PC-9 (cell line): ENCODE data around the gene STX7. TPM values are rescaled to one million over a fixed set of nuclear protein-coding genes. Genes with fewer than 3 reads are reported as not detected.

Source experiments
- BruUV-seq: library from RNA; stranded (reverse); fragments of 400-500 nt; replicated peaks from 2 replicates; lab custom pipeline; 2021; lab: Mats Ljungman, UMichigan
- CTCF ChIA-PET: fragments of 300-600 bp; sonication (Branson Sonifier 250); formaldehyde crosslinking; loops from one replicate; lab custom pipeline; 2022; ENCODE audit warnings: antibody characterized with exemption; lab: Charles Lee
- POLR2A ChIA-PET: fragments of 300-600 bp; sonication (Branson Sonifier 250); formaldehyde crosslinking; loops from one replicate; lab custom pipeline; 2022; ENCODE audit warnings: antibody characterized with exemption; ENCODE audit not compliant: unreplicated experiment; lab: Charles Lee
- DNase-seq, 2 experiments: peaks; one replicate each; pipeline versions ENCODE4 v3.0.0 to v3.0.0-alpha.2; 2015 to 2022; ENCODE audit warnings: mixed read lengths in 1 of 2
- H2AFZ ChIP-seq: fragments of 200-600 bp; sonication (generic); 2 replicates; pipeline ENCODE4 v1.8.1; 2017; ENCODE audit warnings: antibody characterized with exemption
- H3F3A ChIP-seq: fragments of 200-600 bp; sonication (generic); 2 replicates; pipeline ENCODE4 v1.8.1; 2017; ENCODE audit warnings: antibody characterized with exemption, mild to moderate bottlenecking, low read depth; ENCODE audit not compliant: insufficient read depth
- H3K27ac ChIP-seq: fragments of 200-600 bp; sonication (generic); 2 replicates; pipeline ENCODE4 v1.6.1; 2016; ENCODE audit warnings: mixed run types
- H3K27me3 ChIP-seq: fragments of 200-600 bp; sonication (generic); 2 replicates; pipeline ENCODE4 v1.6.1; 2016; ENCODE audit warnings: low read depth, mixed run types; ENCODE audit not compliant: insufficient read depth
- H3K36me3 ChIP-seq: fragments of 200-600 bp; sonication (generic); 2 replicates; pipeline ENCODE4 v1.6.1; 2016; ENCODE audit warnings: low read depth, mixed run types
- H3K4me1 ChIP-seq: fragments of 200-600 bp; sonication (generic); replicated peaks from 2 replicates; pipeline ENCODE4 v1.6.1; 2016; ENCODE audit warnings: mixed run types; ENCODE audit not compliant: insufficient read depth
- H3K4me2 ChIP-seq: fragments of 200-600 bp; sonication (generic); 2 replicates; pipeline ENCODE4 v1.6.1; 2017; ENCODE audit warnings: mixed run types
- H3K4me3 ChIP-seq: fragments of 200-600 bp; sonication (generic); 2 replicates; pipeline ENCODE4 v1.6.1; 2016; ENCODE audit warnings: mixed run types
- H3K79me2 ChIP-seq: fragments of 200-600 bp; sonication (generic); 2 replicates; pipeline ENCODE4 v1.6.1; 2017; ENCODE audit warnings: low read depth, mixed run types
- H3K9me2 ChIP-seq: fragments of 200-600 bp; sonication (generic); 2 replicates; pipeline ENCODE4 v1.8.1; 2017; ENCODE audit warnings: mild to moderate bottlenecking; ENCODE audit not compliant: insufficient read depth
- H3K9me3 ChIP-seq: fragments of 200-600 bp; sonication (generic); 2 replicates; pipeline ENCODE4 v1.8.1; 2016; ENCODE audit warnings: low read depth; ENCODE audit not compliant: insufficient read depth
- H4K20me1 ChIP-seq: fragments of 200-600 bp; sonication (generic); 2 replicates; pipeline ENCODE4 v1.8.1; 2017; ENCODE audit not compliant: insufficient read depth
- EZH2 ChIP-seq: fragments of 200-600 bp; sonication (generic); IDR thresholded peaks from 2 replicates; pipeline ENCODE4 v1.8.0; 2017; ENCODE audit warnings: antibody characterized with exemption, low read depth
- intact Hi-C: fragments of 100-400 bp; cut with micrococcal nuclease; formaldehyde crosslinking; loops from one replicate; pipeline ENCODE4 v1.10.0; 2022; ENCODE audit not compliant: unreplicated experiment
- total RNA-seq: library from RNA; stranded (reverse); gene quantifications from 2 replicates; pipeline ENCODE4 v1.2.3, GENCODE V29; 2021
- TF ChIP-seq, protein P1 (sequence below): fragments of 200-600 bp; sonication (generic); conservative IDR thresholded peaks from 2 replicates; pipeline ENCODE4 v1.6.1; 2017; ENCODE audit warnings: mixed run types, antibody characterized with exemption, mild to moderate bottlenecking, moderate library complexity

The STX7 gene
- total RNA-seq, 1 experiment from 2014 or later = 40.7 TPM

DNA sequence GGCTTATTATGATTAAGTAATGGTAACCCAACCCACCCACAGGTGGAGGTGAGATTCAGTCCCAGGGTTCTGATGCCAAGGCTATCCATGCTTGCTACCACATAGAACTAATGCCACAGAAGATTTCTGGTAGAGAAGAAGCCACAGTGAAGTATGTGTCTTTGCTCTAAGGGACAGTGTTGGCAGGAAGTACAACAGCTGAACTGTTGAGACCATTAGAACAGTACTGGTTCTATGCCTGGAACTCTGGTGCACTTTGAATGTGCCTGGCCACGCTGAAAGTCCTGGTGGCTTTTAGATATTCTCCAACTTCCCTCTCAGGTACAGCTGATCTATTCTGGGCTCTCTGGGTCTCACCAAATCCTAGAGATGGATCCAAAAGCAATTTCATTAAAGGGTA, 7.8 kb downstream of the STX7 start:
- TF ChIP-seq, protein P1, sequence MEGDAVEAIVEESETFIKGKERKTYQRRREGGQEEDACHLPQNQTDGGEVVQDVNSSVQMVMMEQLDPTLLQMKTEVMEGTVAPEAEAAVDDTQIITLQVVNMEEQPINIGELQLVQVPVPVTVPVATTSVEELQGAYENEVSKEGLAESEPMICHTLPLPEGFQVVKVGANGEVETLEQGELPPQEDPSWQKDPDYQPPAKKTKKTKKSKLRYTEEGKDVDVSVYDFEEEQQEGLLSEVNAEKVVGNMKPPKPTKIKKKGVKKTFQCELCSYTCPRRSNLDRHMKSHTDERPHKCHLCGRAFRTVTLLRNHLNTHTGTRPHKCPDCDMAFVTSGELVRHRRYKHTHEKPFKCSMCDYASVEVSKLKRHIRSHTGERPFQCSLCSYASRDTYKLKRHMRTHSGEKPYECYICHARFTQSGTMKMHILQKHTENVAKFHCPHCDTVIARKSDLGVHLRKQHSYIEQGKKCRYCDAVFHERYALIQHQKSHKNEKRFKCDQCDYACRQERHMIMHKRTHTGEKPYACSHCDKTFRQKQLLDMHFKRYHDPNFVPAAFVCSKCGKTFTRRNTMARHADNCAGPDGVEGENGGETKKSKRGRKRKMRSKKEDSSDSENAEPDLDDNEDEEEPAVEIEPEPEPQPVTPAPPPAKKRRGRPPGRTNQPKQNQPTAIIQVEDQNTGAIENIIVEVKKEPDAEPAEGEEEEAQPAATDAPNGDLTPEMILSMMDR = no peak
- no peak for TF ChIP-seq EZH2
- H3K79me2 ChIP-seq = peaks cover 55% of the 10 kb centered on the region
- ChIA-PET CTCF (no interaction called here), POLR2A (no interaction called here)
- no peaks in the 10 kb centered on the region for H4K20me1 ChIP-seq
- intact Hi-C loops = no loop called here
- BruUV-seq = no TSS peak
- no peaks in the 10 kb centered on the region for H3K9me2 ChIP-seq
- no peak overlapping the region for H2AFZ ChIP-seq
- H3K9me3 ChIP-seq = no peaks in the 10 kb centered on the region
- no peak overlapping the region for H3K27ac ChIP-seq
- no peaks in the 10 kb centered on the region for H3K4me1 ChIP-seq
- H3F3A ChIP-seq = no peaks in the 10 kb centered on the region
- DNase-seq = no peak
- no peak overlapping the region for H3K4me2 ChIP-seq
- no peaks in the 10 kb centered on the region for H3K27me3 ChIP-seq
- H3K36me3 ChIP-seq = peaks cover 10% of the 10 kb centered on the region; the same call in 1 of the 2 replicates
- H3K4me3 ChIP-seq = no peak overlapping the region

DNA sequence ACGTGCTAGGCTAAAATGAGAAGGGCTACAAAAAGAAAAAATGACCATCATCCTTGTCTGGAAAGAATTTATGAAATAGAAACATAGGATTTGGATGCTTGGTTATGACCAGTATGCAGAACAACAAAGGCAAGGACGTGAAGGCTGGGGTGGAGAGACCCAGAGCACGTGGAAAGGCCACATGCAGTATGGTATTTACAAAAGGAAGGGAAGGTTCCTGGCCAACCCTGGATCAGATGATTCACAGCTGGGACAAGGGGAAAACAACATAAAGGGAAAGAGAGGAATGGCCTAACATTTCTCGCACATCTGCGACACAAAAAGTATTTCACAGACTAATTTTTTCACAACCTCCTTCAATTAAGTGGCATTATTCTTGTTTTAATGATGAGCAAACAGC, 8.2 kb downstream of the STX7 start:
- intact Hi-C loops = no loop called here
- Histone ChIP-seq H3K27me3 (no peaks in the 10 kb centered on the region), H3K9me2 (no peaks in the 10 kb centered on the region), H3K27ac (no peak overlapping the region), H4K20me1 (no peaks in the 10 kb centered on the region), H2AFZ (no peak overlapping the region), H3K4me2 (no peak overlapping the region), H3K9me3 (no peaks in the 10 kb centered on the region), H3F3A (no peaks in the 10 kb centered on the region), H3K79me2 (peaks cover 51% of the 10 kb centered on the region), H3K36me3 (peaks cover 10% of the 10 kb centered on the region; the same call in 1 of the 2 replicates), H3K4me1 (no peaks in the 10 kb centered on the region), H3K4me3 (no peak overlapping the region)
- no peak for DNase-seq
- CTCF ChIA-PET = no interaction called here
- no TSS peak for BruUV-seq
- POLR2A ChIA-PET = no interaction called here
- TF ChIP-seq EZH2 = no peak
- TF ChIP-seq, protein P1 = no peak

DNA sequence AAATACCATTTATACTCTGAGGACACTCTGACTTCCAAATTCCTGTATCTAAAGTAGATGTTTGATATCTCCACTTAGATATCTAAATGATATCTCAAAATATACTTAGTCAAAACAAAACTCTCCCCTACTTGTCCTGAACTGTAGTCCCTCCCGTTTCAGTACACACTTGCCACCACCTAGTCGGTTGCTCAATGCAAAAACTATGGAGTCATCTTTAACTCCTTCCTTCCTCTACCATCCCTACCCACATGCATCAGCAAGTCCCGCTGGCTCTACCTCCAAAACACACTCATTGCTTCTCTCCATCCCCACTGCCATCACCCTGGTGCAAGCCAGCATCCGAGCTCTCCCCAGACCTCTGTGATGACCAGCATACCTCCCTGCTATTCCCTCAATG, 13.2 kb downstream of the STX7 start:
- Histone ChIP-seq H3K36me3 (peaks cover 7% of the 10 kb centered on the region), H3K4me2 (no peak overlapping the region), H3K4me3 (no peak overlapping the region), H3K79me2 (peaks cover 7% of the 10 kb centered on the region; the same call in 1 of the 2 replicates), H3K27ac (no peak overlapping the region), H3K4me1 (no peaks in the 10 kb centered on the region), H3K9me2 (no peaks in the 10 kb centered on the region), H2AFZ (no peak overlapping the region), H3K27me3 (no peaks in the 10 kb centered on the region), H3F3A (no peaks in the 10 kb centered on the region), H4K20me1 (no peaks in the 10 kb centered on the region), H3K9me3 (no peaks in the 10 kb centered on the region)
- ChIA-PET POLR2A (no interaction called here), CTCF (no interaction called here)
- DNase-seq = no peak
- BruUV-seq = no TSS peak
- intact Hi-C loops = no loop called here
- TF ChIP-seq, protein P1 = no peak
- no peak for TF ChIP-seq EZH2
